Measurements from ENCODE around the gene RFX1. TPM values are rescaled to one million over a fixed set of nuclear protein-coding genes. Genes with fewer than 3 reads are reported as not detected.
"Not testable (repeated sequence)": the region's sequence is repeated elsewhere in the genome, so short reads cannot be mapped to it uniquely, and the experiment has no call there.

The RFX1 gene
- total and polyA plus RNA-seq, 2 experiments from 2014 or later = 8.9 to 11.8 TPM

DNA sequence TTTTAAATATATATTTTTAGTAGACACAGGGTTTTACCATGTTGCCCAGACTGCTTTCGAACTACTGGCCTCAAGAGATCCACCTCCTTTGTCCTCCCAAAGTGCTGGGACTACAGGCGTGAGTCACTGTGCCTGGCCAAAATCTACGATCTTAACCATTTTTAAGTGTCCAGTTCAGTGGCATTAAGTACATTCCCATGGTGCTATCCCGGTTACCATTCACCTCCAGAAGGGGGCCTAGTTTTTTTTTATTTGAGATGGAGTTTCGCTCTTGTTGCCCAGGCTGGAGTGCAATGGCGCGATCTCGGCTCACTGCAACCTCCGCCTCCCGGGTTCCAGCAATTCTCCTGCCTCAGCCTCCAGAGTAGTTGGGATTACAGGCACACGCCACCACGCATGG, 29.0 kb upstream of the RFX1 start:
- not testable (repeated sequence) for H3K79me2 ChIP-seq (replicated peaks; ENCODE audit: insufficient read depth); H3K9me2 ChIP-seq (ENCODE audit: insufficient read depth); H3K4me1 ChIP-seq (ENCODE audit: insufficient read depth); H3K4me1 Mint-ChIP-seq; H3K4me3 Mint-ChIP-seq; H3K9me3 Mint-ChIP-seq; H2AFZ ChIP-seq; H3K27me3 ChIP-seq (ENCODE audit: insufficient read depth); H3K27ac Mint-ChIP-seq; H3K4me2 ChIP-seq; ATAC-seq; H3K36me3 ChIP-seq (ENCODE audit: insufficient read depth); H3K27ac ChIP-seq (ENCODE audit: low read depth); H3F3A ChIP-seq (replicated peaks; ENCODE audit: low read depth); H3K4me3 ChIP-seq; H3K36me3 Mint-ChIP-seq (ENCODE audit: low read depth); H4K20me1 ChIP-seq (replicated peaks; ENCODE audit: insufficient read depth)
- DNase-seq (ENCODE audit: low spot score) = peak; percentile 34
- TF ChIP-seq, protein P1, sequence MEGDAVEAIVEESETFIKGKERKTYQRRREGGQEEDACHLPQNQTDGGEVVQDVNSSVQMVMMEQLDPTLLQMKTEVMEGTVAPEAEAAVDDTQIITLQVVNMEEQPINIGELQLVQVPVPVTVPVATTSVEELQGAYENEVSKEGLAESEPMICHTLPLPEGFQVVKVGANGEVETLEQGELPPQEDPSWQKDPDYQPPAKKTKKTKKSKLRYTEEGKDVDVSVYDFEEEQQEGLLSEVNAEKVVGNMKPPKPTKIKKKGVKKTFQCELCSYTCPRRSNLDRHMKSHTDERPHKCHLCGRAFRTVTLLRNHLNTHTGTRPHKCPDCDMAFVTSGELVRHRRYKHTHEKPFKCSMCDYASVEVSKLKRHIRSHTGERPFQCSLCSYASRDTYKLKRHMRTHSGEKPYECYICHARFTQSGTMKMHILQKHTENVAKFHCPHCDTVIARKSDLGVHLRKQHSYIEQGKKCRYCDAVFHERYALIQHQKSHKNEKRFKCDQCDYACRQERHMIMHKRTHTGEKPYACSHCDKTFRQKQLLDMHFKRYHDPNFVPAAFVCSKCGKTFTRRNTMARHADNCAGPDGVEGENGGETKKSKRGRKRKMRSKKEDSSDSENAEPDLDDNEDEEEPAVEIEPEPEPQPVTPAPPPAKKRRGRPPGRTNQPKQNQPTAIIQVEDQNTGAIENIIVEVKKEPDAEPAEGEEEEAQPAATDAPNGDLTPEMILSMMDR (conservative IDR thresholded peaks at IDR 0.05; ENCODE audit: low read depth in 2 of 2) = peak; percentile 1 to 28; a peak in 1 of 4 replicates
- peaks cover 15% of the 10 kb centered on the region for H3K27me3 Mint-ChIP-seq (ENCODE audit: insufficient read depth, low read depth, poor library complexity)

DNA sequence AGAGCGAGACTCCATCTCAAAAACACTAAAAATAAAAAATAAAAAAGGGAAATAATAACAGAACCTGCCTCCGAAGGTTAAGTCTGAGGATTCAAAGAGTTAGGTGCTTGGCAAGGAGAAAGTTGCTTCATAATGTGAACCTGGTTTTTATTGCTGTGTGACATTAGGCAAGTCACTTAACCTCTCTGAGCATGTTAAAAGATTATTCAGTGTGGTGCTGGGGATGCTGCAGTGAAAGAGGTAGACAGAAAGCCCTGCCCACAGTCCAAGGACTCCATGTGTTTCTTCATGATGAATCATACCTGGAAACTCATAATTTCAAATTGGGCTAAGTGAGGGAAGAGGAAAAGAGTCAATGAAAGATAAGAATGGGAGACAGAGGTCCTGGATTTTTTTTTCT, 27.8 kb upstream of the RFX1 start:
- no peaks in the 10 kb centered on the region for H3K36me3 ChIP-seq (ENCODE audit: insufficient read depth)
- no peak overlapping the region for H3K27ac ChIP-seq (ENCODE audit: low read depth)
- H3K79me2 ChIP-seq (replicated peaks; ENCODE audit: insufficient read depth) = no peaks in the 10 kb centered on the region
- peaks cover 4% of the 10 kb centered on the region; the same call in 1 of the 2 replicates for H3K4me1 ChIP-seq (ENCODE audit: insufficient read depth)
- Mint-ChIP-seq H3K9me3 (no peaks in the 10 kb centered on the region), H3K4me3 (no peak overlapping the region), H3K36me3 (ENCODE audit: low read depth) (no peaks in the 10 kb centered on the region; the same call in 2 of the 3 replicates), H3K27me3 (ENCODE audit: insufficient read depth, low read depth, poor library complexity) (peaks cover 16% of the 10 kb centered on the region), H3K4me1 (peaks cover 4% of the 10 kb centered on the region), H3K27ac (no peak overlapping the region)
- DNase-seq (ENCODE audit: low spot score) (no peak), ATAC-seq (no peak)
- no peak overlapping the region for H3K4me3 ChIP-seq
- H3K9me2 ChIP-seq (ENCODE audit: insufficient read depth) = no peaks in the 10 kb centered on the region
- H4K20me1 ChIP-seq (replicated peaks; ENCODE audit: insufficient read depth) = no peaks in the 10 kb centered on the region
- no peak overlapping the region for H2AFZ ChIP-seq
- H3F3A ChIP-seq (replicated peaks; ENCODE audit: low read depth) = peaks cover 4% of the 10 kb centered on the region; the same call in 1 of the 2 replicates
- H3K4me2 ChIP-seq = no peak overlapping the region
- peaks cover 10% of the 10 kb centered on the region; the same call in 1 of the 2 replicates for H3K27me3 ChIP-seq (ENCODE audit: insufficient read depth)
- TF ChIP-seq, protein P2, sequence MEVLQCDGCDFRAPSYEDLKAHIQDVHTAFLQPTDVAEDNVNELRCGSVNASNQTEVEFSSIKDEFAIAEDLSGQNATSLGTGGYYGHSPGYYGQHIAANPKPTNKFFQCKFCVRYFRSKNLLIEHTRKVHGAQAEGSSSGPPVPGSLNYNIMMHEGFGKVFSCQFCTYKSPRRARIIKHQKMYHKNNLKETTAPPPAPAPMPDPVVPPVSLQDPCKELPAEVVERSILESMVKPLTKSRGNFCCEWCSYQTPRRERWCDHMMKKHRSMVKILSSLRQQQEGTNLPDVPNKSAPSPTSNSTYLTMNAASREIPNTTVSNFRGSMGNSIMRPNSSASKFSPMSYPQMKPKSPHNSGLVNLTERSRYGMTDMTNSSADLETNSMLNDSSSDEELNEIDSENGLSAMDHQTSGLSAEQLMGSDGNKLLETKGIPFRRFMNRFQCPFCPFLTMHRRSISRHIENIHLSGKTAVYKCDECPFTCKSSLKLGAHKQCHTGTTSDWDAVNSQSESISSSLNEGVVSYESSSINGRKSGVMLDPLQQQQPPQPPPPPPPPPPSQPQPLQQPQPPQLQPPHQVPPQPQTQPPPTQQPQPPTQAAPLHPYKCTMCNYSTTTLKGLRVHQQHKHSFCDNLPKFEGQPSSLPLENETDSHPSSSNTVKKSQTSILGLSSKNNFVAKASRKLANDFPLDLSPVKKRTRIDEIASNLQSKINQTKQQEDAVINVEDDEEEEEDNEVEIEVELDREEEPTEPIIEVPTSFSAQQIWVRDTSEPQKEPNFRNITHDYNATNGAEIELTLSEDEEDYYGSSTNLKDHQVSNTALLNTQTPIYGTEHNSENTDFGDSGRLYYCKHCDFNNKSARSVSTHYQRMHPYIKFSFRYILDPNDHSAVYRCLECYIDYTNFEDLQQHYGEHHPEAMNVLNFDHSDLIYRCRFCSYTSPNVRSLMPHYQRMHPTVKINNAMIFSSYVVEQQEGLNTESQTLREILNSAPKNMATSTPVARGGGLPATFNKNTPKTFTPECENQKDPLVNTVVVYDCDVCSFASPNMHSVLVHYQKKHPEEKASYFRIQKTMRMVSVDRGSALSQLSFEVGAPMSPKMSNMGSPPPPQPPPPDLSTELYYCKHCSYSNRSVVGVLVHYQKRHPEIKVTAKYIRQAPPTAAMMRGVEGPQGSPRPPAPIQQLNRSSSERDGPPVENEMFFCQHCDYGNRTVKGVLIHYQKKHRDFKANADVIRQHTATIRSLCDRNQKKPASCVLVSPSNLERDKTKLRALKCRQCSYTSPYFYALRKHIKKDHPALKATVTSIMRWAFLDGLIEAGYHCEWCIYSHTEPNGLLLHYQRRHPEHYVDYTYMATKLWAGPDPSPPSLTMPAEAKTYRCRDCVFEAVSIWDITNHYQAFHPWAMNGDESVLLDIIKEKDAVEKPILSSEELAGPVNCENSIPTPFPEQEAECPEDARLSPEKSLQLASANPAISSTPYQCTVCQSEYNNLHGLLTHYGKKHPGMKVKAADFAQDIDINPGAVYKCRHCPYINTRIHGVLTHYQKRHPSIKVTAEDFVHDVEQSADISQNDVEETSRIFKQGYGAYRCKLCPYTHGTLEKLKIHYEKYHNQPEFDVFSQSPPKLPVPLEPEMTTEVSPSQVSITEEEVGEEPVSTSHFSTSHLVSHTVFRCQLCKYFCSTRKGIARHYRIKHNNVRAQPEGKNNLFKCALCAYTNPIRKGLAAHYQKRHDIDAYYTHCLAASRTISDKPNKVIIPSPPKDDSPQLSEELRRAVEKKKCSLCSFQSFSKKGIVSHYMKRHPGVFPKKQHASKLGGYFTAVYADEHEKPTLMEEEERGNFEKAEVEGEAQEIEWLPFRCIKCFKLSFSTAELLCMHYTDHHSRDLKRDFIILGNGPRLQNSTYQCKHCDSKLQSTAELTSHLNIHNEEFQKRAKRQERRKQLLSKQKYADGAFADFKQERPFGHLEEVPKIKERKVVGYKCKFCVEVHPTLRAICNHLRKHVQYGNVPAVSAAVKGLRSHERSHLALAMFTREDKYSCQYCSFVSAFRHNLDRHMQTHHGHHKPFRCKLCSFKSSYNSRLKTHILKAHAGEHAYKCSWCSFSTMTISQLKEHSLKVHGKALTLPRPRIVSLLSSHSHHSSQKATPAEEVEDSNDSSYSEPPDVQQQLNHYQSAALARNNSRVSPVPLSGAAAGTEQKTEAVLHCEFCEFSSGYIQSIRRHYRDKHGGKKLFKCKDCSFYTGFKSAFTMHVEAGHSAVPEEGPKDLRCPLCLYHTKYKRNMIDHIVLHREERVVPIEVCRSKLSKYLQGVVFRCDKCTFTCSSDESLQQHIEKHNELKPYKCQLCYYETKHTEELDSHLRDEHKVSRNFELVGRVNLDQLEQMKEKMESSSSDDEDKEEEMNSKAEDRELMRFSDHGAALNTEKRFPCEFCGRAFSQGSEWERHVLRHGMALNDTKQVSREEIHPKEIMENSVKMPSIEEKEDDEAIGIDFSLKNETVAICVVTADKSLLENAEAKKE (CRISPR knock-in tag; IDR thresholded peaks at IDR 0.05) = no peak
- no peak for TF ChIP-seq ZNF331 (CRISPR knock-in tag; IDR thresholded peaks at IDR 0.05; ENCODE audit: low read depth)
- no peak for TF ChIP-seq ZNF114 (CRISPR knock-in tag; IDR thresholded peaks at IDR 0.05)
- TF ChIP-seq, protein P3, sequence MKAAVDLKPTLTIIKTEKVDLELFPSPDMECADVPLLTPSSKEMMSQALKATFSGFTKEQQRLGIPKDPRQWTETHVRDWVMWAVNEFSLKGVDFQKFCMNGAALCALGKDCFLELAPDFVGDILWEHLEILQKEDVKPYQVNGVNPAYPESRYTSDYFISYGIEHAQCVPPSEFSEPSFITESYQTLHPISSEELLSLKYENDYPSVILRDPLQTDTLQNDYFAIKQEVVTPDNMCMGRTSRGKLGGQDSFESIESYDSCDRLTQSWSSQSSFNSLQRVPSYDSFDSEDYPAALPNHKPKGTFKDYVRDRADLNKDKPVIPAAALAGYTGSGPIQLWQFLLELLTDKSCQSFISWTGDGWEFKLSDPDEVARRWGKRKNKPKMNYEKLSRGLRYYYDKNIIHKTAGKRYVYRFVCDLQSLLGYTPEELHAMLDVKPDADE (IDR thresholded peaks at IDR 0.05) = no peak
- no peak for TF ChIP-seq JUNB (IDR thresholded peaks at IDR 0.05; ENCODE audit: unreplicated experiment)
- TF ChIP-seq CREB1 (CRISPR knock-in tag; IDR thresholded peaks at IDR 0.05; ENCODE audit: low read depth) = no peak
- no peak for TF ChIP-seq EZH2phosphoT487 (IDR thresholded peaks at IDR 0.05; ENCODE audit: unreplicated experiment)
- TF ChIP-seq, protein P1 (conservative IDR thresholded peaks at IDR 0.05; ENCODE audit: low read depth in 2 of 2) = no peak
- no peak for TF ChIP-seq POLR2AphosphoS5 (IDR thresholded peaks at IDR 0.05; ENCODE audit: low read depth)
